ENCODE measurements around the gene SHC1. TPM values are rescaled to one million over a fixed set of nuclear protein-coding genes. Genes with fewer than 3 reads are reported as not detected.

Gene SHC1
- polyA plus RNA-seq, 1 experiment = 653 TPM

- peak overlapping the region; percentile 83 for H3K4me3 ChIP-seq (ENCODE audit: low read depth, low read length)
- H3K36me3 ChIP-seq (ENCODE audit: control insufficient read depth, insufficient read depth, low read length) = no peaks in the 10 kb centered on the region
- no peaks in the 10 kb centered on the region for H3K27me3 ChIP-seq (ENCODE audit: control insufficient read depth, insufficient read depth, low read length)
- POLR2A ChIA-PET = interaction anchor here (0.5 to 0.6 kb wide), 3 partner anchors 14 to 67 kb away, joined by 3 to 4 read pairs (median 4); no protein-coding TSS in a partner anchor
- TF ChIP-seq CTCF (IDR thresholded peaks at IDR 0.05; ENCODE audit: insufficient read depth, low read depth, low read length) = no peak
- no peak for DNase-seq (ENCODE audit: low read depth)
- CTCF ChIA-PET = interaction anchor here (0.6 to 1.9 kb wide), 16 partner anchors 8 to 946 kb away, joined by 3 to 6 read pairs (median 4); partner anchors contain the start of genes ADAM15, PBXIP1 and RPS27
Observed at GRCh38 chr1:154935749-154936554, 34.6 kb downstream of the SHC1 start.

- Histone ChIP-seq H3K27me3 (ENCODE audit: control insufficient read depth, insufficient read depth, low read length) (no peaks in the 10 kb centered on the region), H3K4me3 (ENCODE audit: low read depth, low read length) (no peak overlapping the region), H3K36me3 (ENCODE audit: control insufficient read depth, insufficient read depth, low read length) (no peaks in the 10 kb centered on the region)
- TF ChIP-seq CTCF (IDR thresholded peaks at IDR 0.05; ENCODE audit: insufficient read depth, low read depth, low read length) = no peak
- DNase-seq (ENCODE audit: low read depth) = no peak
- ChIA-PET CTCF (interaction anchor here (0.6 kb wide), 1 partner anchor 1169 kb away, joined by 4 read pairs; no protein-coding TSS in a partner anchor), POLR2A (no interaction called here)
Observed at GRCh38 chr1:154934358-154934948, 36.1 kb downstream of the SHC1 start.

GRCh38 chr1:154931940-154932487 lies 38.5 kb downstream of the SHC1 start:
- TF ChIP-seq CTCF (IDR thresholded peaks at IDR 0.05; ENCODE audit: insufficient read depth, low read depth, low read length) = no peak
- POLR2A ChIA-PET = no interaction called here

GRCh38 chr1:154926201-154926600 lies 44.3 kb downstream of the SHC1 start:
- CTCF ChIA-PET = no interaction called here
- H3K27me3 ChIP-seq (ENCODE audit: control insufficient read depth, insufficient read depth, low read length) = no peaks in the 10 kb centered on the region
- H3K36me3 ChIP-seq (ENCODE audit: control insufficient read depth, insufficient read depth, low read length) = peaks cover 7% of the 10 kb centered on the region
- TF ChIP-seq CTCF (IDR thresholded peaks at IDR 0.05; ENCODE audit: insufficient read depth, low read depth, low read length) = no peak
- H3K4me3 ChIP-seq (ENCODE audit: low read depth, low read length) = no peak overlapping the region
- POLR2A ChIA-PET = no interaction called here
- no peak for DNase-seq (ENCODE audit: low read depth)

More at GRCh38 chr1:154931940-154932487, 38.5 kb downstream of the SHC1 start:
- DNase-seq (ENCODE audit: low read depth) = no peak
- H3K4me3 ChIP-seq (ENCODE audit: low read depth, low read length) = no peak overlapping the region
- CTCF ChIA-PET = interaction anchor here (0.7 to 1.3 kb wide), 2 partner anchors 12 to 386 kb away, joined by 3 to 5 read pairs; no protein-coding TSS in a partner anchor
- H3K36me3 ChIP-seq (ENCODE audit: control insufficient read depth, insufficient read depth, low read length) = no peaks in the 10 kb centered on the region
- no peaks in the 10 kb centered on the region for H3K27me3 ChIP-seq (ENCODE audit: control insufficient read depth, insufficient read depth, low read length)

Measured in BJ (cell line).